Neutrophil (primary cell): ENCODE data around the gene NTN1.

Source experiments
- H3K27ac ChIP-seq: fragments of 200-600 bp; sonication (generic); 2 replicates; pipeline ENCODE4 v1.5.1; 2016; ENCODE audit warnings: mild to moderate bottlenecking, moderate library complexity
- H3K27me3 ChIP-seq: fragments of 200-600 bp; sonication (generic); 2 replicates; pipeline ENCODE4 v1.6.0; 2016; ENCODE audit warnings: mild to moderate bottlenecking
- H3K36me3 ChIP-seq: fragments of 200-600 bp; sonication (generic); 2 replicates; pipeline ENCODE4 v1.5.1; 2017
- H3K4me1 ChIP-seq, 2 experiments: fragments of 200-600 bp in 1 of 2; sonication (generic) in 1 of 2; 1 replicate in 1 of 2; 2 replicates in 1 of 2; pipeline versions ENCODE4 v1.5.1 to v1.6.1; 2013 to 2016; ENCODE audit warnings: low read depth in 1 of 2, low read length in 1 of 2, mild to moderate bottlenecking in 1 of 2, moderate library complexity in 1 of 2; ENCODE audit not compliant: control insufficient read depth in 1 of 2, insufficient read depth in 1 of 2
- H3K4me3 ChIP-seq, 2 experiments: fragments of 200-600 bp in 1 of 2; sonication (generic) in 1 of 2; 1 replicate in 1 of 2; 2 replicates in 1 of 2; pipeline ENCODE4 v1.5.1; 2013 to 2016; ENCODE audit warnings: low read depth in 1 of 2, low read length in 1 of 2, mild to moderate bottlenecking in 1 of 2, moderate library complexity in 1 of 2
- H3K9me3 ChIP-seq: fragments of 200-600 bp; sonication (generic); 2 replicates; pipeline ENCODE4 v1.5.1; 2016
- TF ChIP-seq, protein P1 (sequence below): fragments of 200-600 bp; sonication (generic); IDR thresholded peaks from 2 replicates; pipeline ENCODE4 v1.5.1; 2016; ENCODE audit warnings: antibody characterized with exemption

The NTN1 gene

DNA sequence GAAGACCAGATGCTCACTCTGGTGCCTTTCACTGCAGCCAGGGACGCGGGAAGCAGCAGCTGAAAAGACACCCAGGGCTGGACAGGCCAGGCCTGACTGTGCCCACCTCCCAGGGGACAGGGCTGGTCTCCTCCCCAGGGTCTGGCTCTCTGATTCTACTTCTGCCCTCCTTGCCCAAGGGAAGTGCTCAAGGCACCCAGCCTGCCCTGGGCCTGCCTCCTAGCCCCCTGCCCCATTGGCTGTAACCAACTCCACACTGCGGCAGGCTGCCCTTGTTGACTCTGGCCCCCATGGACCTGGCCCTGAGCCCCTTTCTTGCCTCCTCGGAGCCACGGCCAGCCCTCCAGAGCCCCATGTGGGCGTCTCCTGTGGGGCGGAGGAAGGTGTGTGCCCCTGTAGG is 212.5 kb downstream of the NTN1 start:
- Histone ChIP-seq H3K9me3 (no peaks in the 10 kb centered on the region), H3K4me3 (no peak overlapping the region), H3K27ac (no peak overlapping the region), H3K4me1 (no peaks in the 10 kb centered on the region), H3K36me3 (no peaks in the 10 kb centered on the region), H3K27me3 (peaks cover 56% of the 10 kb centered on the region)
- TF ChIP-seq, protein P1, sequence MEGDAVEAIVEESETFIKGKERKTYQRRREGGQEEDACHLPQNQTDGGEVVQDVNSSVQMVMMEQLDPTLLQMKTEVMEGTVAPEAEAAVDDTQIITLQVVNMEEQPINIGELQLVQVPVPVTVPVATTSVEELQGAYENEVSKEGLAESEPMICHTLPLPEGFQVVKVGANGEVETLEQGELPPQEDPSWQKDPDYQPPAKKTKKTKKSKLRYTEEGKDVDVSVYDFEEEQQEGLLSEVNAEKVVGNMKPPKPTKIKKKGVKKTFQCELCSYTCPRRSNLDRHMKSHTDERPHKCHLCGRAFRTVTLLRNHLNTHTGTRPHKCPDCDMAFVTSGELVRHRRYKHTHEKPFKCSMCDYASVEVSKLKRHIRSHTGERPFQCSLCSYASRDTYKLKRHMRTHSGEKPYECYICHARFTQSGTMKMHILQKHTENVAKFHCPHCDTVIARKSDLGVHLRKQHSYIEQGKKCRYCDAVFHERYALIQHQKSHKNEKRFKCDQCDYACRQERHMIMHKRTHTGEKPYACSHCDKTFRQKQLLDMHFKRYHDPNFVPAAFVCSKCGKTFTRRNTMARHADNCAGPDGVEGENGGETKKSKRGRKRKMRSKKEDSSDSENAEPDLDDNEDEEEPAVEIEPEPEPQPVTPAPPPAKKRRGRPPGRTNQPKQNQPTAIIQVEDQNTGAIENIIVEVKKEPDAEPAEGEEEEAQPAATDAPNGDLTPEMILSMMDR = no peak

DNA sequence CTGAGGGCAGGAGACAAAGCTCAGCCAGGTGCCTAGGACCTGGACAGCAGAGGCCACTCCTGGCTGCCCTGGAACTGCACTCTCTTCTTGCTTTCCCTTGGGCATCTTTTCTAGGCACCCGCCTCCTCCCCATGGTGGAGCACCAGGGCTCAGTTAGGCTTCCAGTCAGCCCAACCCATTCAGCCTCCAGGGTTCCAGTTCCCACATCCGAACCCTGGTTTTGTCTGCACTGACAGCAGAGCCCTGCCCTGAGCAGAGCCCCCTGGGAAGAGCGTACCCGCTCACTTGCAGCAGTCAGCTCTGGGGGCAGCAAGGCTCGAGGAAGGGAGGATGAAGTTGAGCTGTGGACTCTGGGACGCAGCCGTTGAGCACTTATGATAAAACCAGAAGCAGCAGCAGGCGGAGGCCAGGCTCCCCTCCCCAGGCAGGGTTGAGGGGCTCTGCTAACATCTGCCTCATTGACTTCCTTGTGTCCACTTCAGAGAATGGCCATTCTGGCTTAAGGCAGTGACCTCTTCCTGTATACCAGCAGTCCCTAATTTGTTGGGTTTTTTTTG is 213.2 kb downstream of the NTN1 start:
- no peak overlapping the region for H3K4me3 ChIP-seq
- no peak overlapping the region for H3K27ac ChIP-seq
- no peaks in the 10 kb centered on the region for H3K36me3 ChIP-seq
- no peaks in the 10 kb centered on the region for H3K9me3 ChIP-seq
- H3K27me3 ChIP-seq = peaks cover 63% of the 10 kb centered on the region
- H3K4me1 ChIP-seq = peaks cover 3% of the 10 kb centered on the region in 2 experiments
- TF ChIP-seq, protein P1 = no peak

- H3K36me3 ChIP-seq = no peaks in the 10 kb centered on the region
- H3K9me3 ChIP-seq = no peaks in the 10 kb centered on the region
- peaks cover 7 to 9% of the 10 kb centered on the region in 2 experiments for H3K4me1 ChIP-seq
- no peak overlapping the region for H3K27ac ChIP-seq
- H3K27me3 ChIP-seq = peaks cover 72% of the 10 kb centered on the region
- TF ChIP-seq, protein P1 = no peak
- no peak overlapping the region for H3K4me3 ChIP-seq
These were observed 214.0 kb downstream of the NTN1 start for GRCh38 chr17:9235346-9235745.

- H3K36me3 ChIP-seq = no peaks in the 10 kb centered on the region
- H3K9me3 ChIP-seq = no peaks in the 10 kb centered on the region
- TF ChIP-seq, protein P1 = no peak
- H3K27me3 ChIP-seq = peaks cover 74% of the 10 kb centered on the region
- peaks cover 8 to 13% of the 10 kb centered on the region in 2 experiments for H3K4me1 ChIP-seq
- H3K4me3 ChIP-seq = no peak overlapping the region
- H3K27ac ChIP-seq = no peak overlapping the region
These were observed 215.2 kb downstream of the NTN1 start for GRCh38 chr17:9236286-9237052.

DNA sequence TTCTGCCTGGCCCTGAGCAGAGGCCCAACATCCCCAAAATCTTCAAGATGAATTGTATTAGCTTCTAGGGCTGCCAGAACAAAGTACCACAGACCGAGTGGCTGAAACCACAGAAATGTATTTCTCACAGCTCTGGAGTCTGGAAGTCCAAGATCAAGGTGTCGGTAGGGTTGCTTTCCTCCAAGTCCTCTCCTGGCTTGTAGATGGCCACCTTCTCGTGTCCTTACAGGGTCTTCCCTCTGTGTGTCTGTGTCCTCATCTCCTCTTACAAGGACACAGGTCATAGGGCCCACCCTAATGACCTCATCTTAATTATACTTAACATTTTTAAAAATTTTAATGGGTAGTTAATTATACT is 215.7 kb downstream of the NTN1 start:
- H3K27ac ChIP-seq = no peak overlapping the region
- H3K9me3 ChIP-seq = no peaks in the 10 kb centered on the region
- peaks cover 8 to 13% of the 10 kb centered on the region in 2 experiments for H3K4me1 ChIP-seq
- H3K27me3 ChIP-seq = peaks cover 72% of the 10 kb centered on the region
- TF ChIP-seq, protein P1 = no peak
- no peaks in the 10 kb centered on the region for H3K36me3 ChIP-seq
- H3K4me3 ChIP-seq = no peak overlapping the region
